Endothelial cell of umbilical vein (primary cell): ENCODE measurements around the gene GSTM3. TPM values are rescaled to one million over a fixed set of nuclear protein-coding genes. Genes with fewer than 3 reads are reported as not detected.

Experiments used
- BruUV-seq: library from RNA; stranded (reverse); fragments of 400-500 nt; replicated peaks from 2 replicates; lab custom pipeline; 2021; lab: Mats Ljungman, UMichigan
- CTCF ChIA-PET: fragments of 300-600, 350-600 bp; sonication (Branson Sonifier 250); formaldehyde crosslinking; loops from one replicate; lab custom pipeline; 2021; ENCODE audit warnings: antibody characterized with exemption, inconsistent platforms; lab: Charles Lee
- POLR2A ChIA-PET: fragments of 300-600, 350-600 bp; sonication (Branson Sonifier 250); formaldehyde crosslinking; loops from one replicate; lab custom pipeline; 2021; ENCODE audit warnings: antibody characterized with exemption, inconsistent platforms; lab: Charles Lee
- DNase-seq: peaks from one replicate; pipeline ENCODE4 v3.0.0-alpha.2; 2011; ENCODE audit warnings: low read depth, low spot score
- FAIRE-seq: peaks from 2 replicates; lab custom pipeline; 2011; peaks lifted over from hg19 to GRCh38; lab: Jason Lieb, UNC
- H2AFZ ChIP-seq: 2 replicates; pipeline ENCODE4 v1.6.0; 2012; ENCODE audit warnings: low read depth, low read length, control low read depth, inconsistent platforms
- H3K27ac ChIP-seq: 2 replicates; pipeline ENCODE4 v1.5.1; 2011; ENCODE audit warnings: low read depth, mild to moderate bottlenecking, control low read depth, low read length, moderate library complexity; ENCODE audit not compliant: insufficient read depth
- H3K27me3 ChIP-seq, 2 experiments: 2 replicates each; pipeline versions ENCODE4 v1.6.0 to v1.6.1; 2011; ENCODE audit warnings: low read length in 2 of 2, mixed read lengths in 1 of 2; ENCODE audit not compliant: control insufficient read depth in 2 of 2, insufficient read depth in 2 of 2
- H3K36me3 ChIP-seq, 2 experiments: 2 replicates in 1 of 2; 3 replicates in 1 of 2; pipeline ENCODE4 v1.5.1; 2011; ENCODE audit warnings: low read length in 2 of 2, mild to moderate bottlenecking in 1 of 2, moderate library complexity in 1 of 2; ENCODE audit not compliant: control insufficient read depth in 2 of 2, insufficient read depth in 2 of 2; ENCODE audit errors: extremely low read depth in 1 of 2
- H3K4me1 ChIP-seq: 3 replicates; pipeline ENCODE4 v1.5.1; 2011; ENCODE audit warnings: mild to moderate bottlenecking, low read length; ENCODE audit not compliant: control insufficient read depth, insufficient read depth; ENCODE audit errors: extremely low read depth
- H3K4me2 ChIP-seq: 2 replicates; pipeline ENCODE4 v1.6.1; 2011; ENCODE audit warnings: low read length, control low read depth, mixed read lengths; ENCODE audit not compliant: insufficient read depth
- H3K4me3 ChIP-seq, 3 experiments: fragments of 200-600 bp in 1 of 3; sonication (generic), shearing (Covaris generic) in 1 of 3; replicated peaks in 1 of 3; 2 replicates each; pipeline ENCODE4 v1.5.1; 2011 to 2016; ENCODE audit warnings: control low read depth in 3 of 3, low read length in 3 of 3, mild to moderate bottlenecking in 2 of 3, inconsistent platforms in 1 of 3, low read depth in 1 of 3, moderate library complexity in 1 of 3; ENCODE audit not compliant: insufficient read depth in 1 of 3
- H3K79me2 ChIP-seq: 2 replicates; pipeline ENCODE4 v1.6.0; 2012; ENCODE audit warnings: low read length, inconsistent platforms; ENCODE audit not compliant: control insufficient read depth, insufficient read depth
- H3K9ac ChIP-seq: replicated peaks from 2 replicates; pipeline ENCODE3; 2011; ENCODE audit warnings: low read length, control low read depth; ENCODE audit not compliant: insufficient read depth; ENCODE audit errors: extremely low read depth
- H3K9me1 ChIP-seq: replicated peaks from 3 replicates; pipeline ENCODE4 v1.6.0; 2011; ENCODE audit warnings: mild to moderate bottlenecking, low read length; ENCODE audit not compliant: control insufficient read depth, insufficient read depth; ENCODE audit errors: extremely low read depth
- H3K9me3 ChIP-seq: replicated peaks from 2 replicates; pipeline ENCODE4 v1.5.1; 2012; ENCODE audit warnings: low read length, inconsistent platforms; ENCODE audit not compliant: control insufficient read depth, insufficient read depth
- H4K20me1 ChIP-seq: replicated peaks from 2 replicates; pipeline ENCODE3; 2011; ENCODE audit warnings: mild to moderate bottlenecking, low read length; ENCODE audit not compliant: control insufficient read depth, insufficient read depth; ENCODE audit errors: extremely low read depth
- EZH2 ChIP-seq: IDR thresholded peaks from 2 replicates; pipeline ENCODE4 v1.6.1; 2012; ENCODE audit warnings: borderline replicate concordance, low read depth, mild to moderate bottlenecking, moderate library complexity, low read length, inconsistent platforms; ENCODE audit not compliant: severe bottlenecking
- FOS ChIP-seq: IDR thresholded peaks from 2 replicates; pipeline ENCODE4 v1.6.1; 2011; ENCODE audit warnings: mild to moderate bottlenecking, low read length, moderate library complexity, borderline replicate concordance; ENCODE audit not compliant: insufficient read depth
- GATA2 ChIP-seq: IDR thresholded peaks from 2 replicates; pipeline ENCODE4 v1.7.0; 2011; ENCODE audit warnings: low read depth, mild to moderate bottlenecking, moderate library complexity, mixed read lengths, low read length; ENCODE audit not compliant: insufficient read length, insufficient read depth
- JUN ChIP-seq: IDR thresholded peaks from 2 replicates; pipeline ENCODE4 v1.6.1; 2011; ENCODE audit warnings: borderline replicate concordance, low read depth; ENCODE audit not compliant: insufficient read length, insufficient read depth
- MYC ChIP-seq: IDR thresholded peaks from one replicate; pipeline ENCODE4 v1.6.1; 2011; ENCODE audit warnings: mild to moderate bottlenecking, low read depth, low read length
- POLR2A ChIP-seq: IDR thresholded peaks from 2 replicates; pipeline ENCODE4 v1.6.1; 2012; ENCODE audit warnings: low read depth, mild to moderate bottlenecking, control low read depth, low read length
- POLR2AphosphoS5 ChIP-seq: IDR thresholded peaks from 2 replicates; pipeline ENCODE4 v1.6.1; 2012; ENCODE audit warnings: low read depth, mild to moderate bottlenecking, control low read depth, low read length, moderate library complexity; ENCODE audit not compliant: insufficient read depth
- dilution Hi-C: fragments of 300-500 bp; cut with MboI; formaldehyde crosslinking; loops from one replicate; pipeline ENCODE4 v1.15.0; 2019; ENCODE audit warnings: low sequenced_read_pairs; ENCODE audit not compliant: extremely low pct_ligation_motif_present
- intact Hi-C: fragments of 100-400 bp; cut with micrococcal nuclease; formaldehyde crosslinking; loops from one replicate; pipeline ENCODE4 v1.10.0; 2022
- polyA plus RNA-seq, 4 experiments: library from polyadenylated mRNA; depleted of rRNA in 3 of 4; stranded (reverse) in 3 of 4; unstranded in 1 of 4; fragments of >200 nt; gene quantifications; 2 replicates each; pipeline versions ENCODE4 v1.2.1 to v1.2.3, GENCODE V29; 2011 to 2012; ENCODE audit warnings: missing spikeins in 1 of 4
- total RNA-seq: library from RNA; stranded (reverse); gene quantifications from 2 replicates; pipeline ENCODE4 v1.2.3, GENCODE V29; 2021
- TF ChIP-seq, protein P1 (sequence below), 2 donors: IDR thresholded peaks; 1 replicate in 1 of 2; 2 replicates in 1 of 2; pipeline ENCODE4 v1.5.1; 2011; ENCODE audit warnings: low read length in 2 of 2, mild to moderate bottlenecking in 2 of 2, moderate library complexity in 2 of 2, control low read depth in 1 of 2, inconsistent platforms in 1 of 2, low read depth in 1 of 2; ENCODE audit not compliant: insufficient read depth in 1 of 2; ENCODE audit errors: extremely low read depth in 1 of 2
- TF ChIP-seq, protein P2 (sequence below): IDR thresholded peaks from 2 replicates; pipeline ENCODE4 v1.6.1; 2011; ENCODE audit not compliant: insufficient read depth, insufficient read length

GSTM3 gene
- total and polyA plus RNA-seq, 2 donors (not counting 3 experiments of a cell fraction or from before 2014, with no cell fraction given): 27.9 to 52.0 TPM

GRCh38 chr1:109771712-109772657 is 31.1 kb upstream of the GSTM3 start:
- POLR2A ChIA-PET: interaction anchor here (1.1 kb wide), 1 partner anchor 132 kb away, joined by 4 read pairs; no protein-coding TSS in a partner anchor
- intact Hi-C loops: no loop called here

More at GRCh38 chr1:109771712-109772657, 31.1 kb upstream of the GSTM3 start:
- Histone ChIP-seq H3K4me2 (no peak overlapping the region), H3K36me3 (no peaks in the 10 kb centered on the region), H3K4me3 (no peak overlapping the region), H3K4me1 (no peaks in the 10 kb centered on the region), H3K27ac (no peak overlapping the region), H3K79me2 (no peaks in the 10 kb centered on the region), H3K27me3 (peaks cover 0 to 4% of the 10 kb centered on the region in 2 experiments), H3K9me1 (no peaks in the 10 kb centered on the region), H3K9me3 (no peaks in the 10 kb centered on the region), H3K9ac (no peak overlapping the region), H2AFZ (no peak overlapping the region), H4K20me1 (no peaks in the 10 kb centered on the region)
- dilution Hi-C loops: no loop called here
- no TSS peak for BruUV-seq
- FAIRE-seq: no peak
- CTCF ChIA-PET: interaction anchor here (1.0 to 17.2 kb wide), 12 partner anchors 13 to 230 kb away, joined by 3 to 807 read pairs (median 8); partner anchors contain the start of gene AHCYL1
- TF ChIP-seq FOS (no peak), EZH2 (no peak), POLR2A (no peak), JUN (no peak), POLR2AphosphoS5 (no peak), GATA2 (no peak), MYC (no peak)
- TF ChIP-seq, protein P1, sequence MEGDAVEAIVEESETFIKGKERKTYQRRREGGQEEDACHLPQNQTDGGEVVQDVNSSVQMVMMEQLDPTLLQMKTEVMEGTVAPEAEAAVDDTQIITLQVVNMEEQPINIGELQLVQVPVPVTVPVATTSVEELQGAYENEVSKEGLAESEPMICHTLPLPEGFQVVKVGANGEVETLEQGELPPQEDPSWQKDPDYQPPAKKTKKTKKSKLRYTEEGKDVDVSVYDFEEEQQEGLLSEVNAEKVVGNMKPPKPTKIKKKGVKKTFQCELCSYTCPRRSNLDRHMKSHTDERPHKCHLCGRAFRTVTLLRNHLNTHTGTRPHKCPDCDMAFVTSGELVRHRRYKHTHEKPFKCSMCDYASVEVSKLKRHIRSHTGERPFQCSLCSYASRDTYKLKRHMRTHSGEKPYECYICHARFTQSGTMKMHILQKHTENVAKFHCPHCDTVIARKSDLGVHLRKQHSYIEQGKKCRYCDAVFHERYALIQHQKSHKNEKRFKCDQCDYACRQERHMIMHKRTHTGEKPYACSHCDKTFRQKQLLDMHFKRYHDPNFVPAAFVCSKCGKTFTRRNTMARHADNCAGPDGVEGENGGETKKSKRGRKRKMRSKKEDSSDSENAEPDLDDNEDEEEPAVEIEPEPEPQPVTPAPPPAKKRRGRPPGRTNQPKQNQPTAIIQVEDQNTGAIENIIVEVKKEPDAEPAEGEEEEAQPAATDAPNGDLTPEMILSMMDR (IDR thresholded peaks at IDR 0.05; ENCODE audit: extremely low read depth in 1 of 2, insufficient read depth in 1 of 2, low read depth in 1 of 2, low read length in 2 of 2): no peak
- TF ChIP-seq, protein P2, sequence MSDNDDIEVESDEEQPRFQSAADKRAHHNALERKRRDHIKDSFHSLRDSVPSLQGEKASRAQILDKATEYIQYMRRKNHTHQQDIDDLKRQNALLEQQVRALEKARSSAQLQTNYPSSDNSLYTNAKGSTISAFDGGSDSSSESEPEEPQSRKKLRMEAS: no peak
- no peak for DNase-seq
